Activated naive CD4-positive, alpha-beta T cell treated with anti-CD3 and anti-CD28 coated beads, Interleukin-2, amount 10 ng/mL, durations not matched to agents 7 days and 5 days (primary cell): ENCODE measurements around the gene LCK.
"Not testable (repeated sequence)": the region's sequence is repeated elsewhere in the genome, so short reads cannot be mapped to it uniquely, and the experiment has no call there.

ENCODE experiments used
- CTCF ChIA-PET: fragments of 350-600 bp; sonication (Branson Sonifier 250); formaldehyde crosslinking; loops from one replicate; lab custom pipeline; 2021; ENCODE audit warnings: antibody characterized with exemption; lab: Charles Lee
- DNase-seq: peaks from one replicate; pipeline ENCODE4 v3.0.0-alpha.2; 2020
- H3K27ac Mint-ChIP-seq: one replicate; pipeline ENCODE4 v1.8.0; 2021; ENCODE audit warnings: mild to moderate bottlenecking, moderate library complexity, mixed read lengths
- H3K27me3 Mint-ChIP-seq: one replicate; pipeline ENCODE4 v1.8.0; 2021; ENCODE audit warnings: mild to moderate bottlenecking, mixed read lengths
- H3K36me3 Mint-ChIP-seq: one replicate; pipeline ENCODE4 v1.8.0; 2021; ENCODE audit warnings: mixed read lengths
- H3K4me1 Mint-ChIP-seq: one replicate; pipeline ENCODE4 v1.8.0; 2021; ENCODE audit warnings: mixed read lengths
- H3K4me3 Mint-ChIP-seq: one replicate; pipeline ENCODE4 v1.8.0; 2021; ENCODE audit warnings: mild to moderate bottlenecking, moderate library complexity, mixed read lengths
- H3K9me3 Mint-ChIP-seq: one replicate; pipeline ENCODE4 v1.8.0; 2021; ENCODE audit warnings: mixed read lengths

The LCK gene

GRCh38 chr1:32272557-32273390 lies 21.7 kb downstream of the LCK start:
- peak overlapping the region; percentile 70 for H3K4me3 Mint-ChIP-seq
- peak; percentile 45 for DNase-seq
- H3K27ac Mint-ChIP-seq: peak overlapping the region; percentile 90
- H3K9me3 Mint-ChIP-seq: no peaks in the 10 kb centered on the region
- CTCF ChIA-PET: interaction anchor here (1.1 to 4.7 kb wide), 3 partner anchors 11 to 80 kb away, joined by 3 to 16 read pairs (median 3); partner anchors contain the start of genes FAM167B and LCK
- H3K27me3 Mint-ChIP-seq: peaks cover 5% of the 10 kb centered on the region
- peaks cover 63% of the 10 kb centered on the region for H3K4me1 Mint-ChIP-seq
- peaks cover 67% of the 10 kb centered on the region for H3K36me3 Mint-ChIP-seq

GRCh38 chr1:32273391-32274208 lies 22.5 kb downstream of the LCK start:
- CTCF ChIA-PET: interaction anchor here (4.7 kb wide), 1 partner anchor 25 kb away, joined by 16 read pairs; the partner anchor contains the start of genes FAM167B and LCK
- peaks cover 5% of the 10 kb centered on the region for H3K27me3 Mint-ChIP-seq
- H3K36me3 Mint-ChIP-seq: peaks cover 73% of the 10 kb centered on the region
- peak overlapping the region; percentile 70 for H3K4me3 Mint-ChIP-seq
- peak; percentile 88 for DNase-seq
- no peaks in the 10 kb centered on the region for H3K9me3 Mint-ChIP-seq
- H3K4me1 Mint-ChIP-seq: peaks cover 65% of the 10 kb centered on the region
- peak overlapping the region; percentile 90 for H3K27ac Mint-ChIP-seq

GRCh38 chr1:32274646-32275340 lies 23.7 kb downstream of the LCK start:
- CTCF ChIA-PET: interaction anchor here (1.6 to 4.7 kb wide), 2 partner anchors 26 to 59 kb away, joined by 6 to 16 read pairs; partner anchors contain the start of genes FAM167B and LCK
- H3K36me3 Mint-ChIP-seq: peaks cover 83% of the 10 kb centered on the region
- DNase-seq: no peak

GRCh38 chr1:32275424-32275823 lies 24.4 kb downstream of the LCK start:
- H3K36me3 Mint-ChIP-seq: peaks cover 86% of the 10 kb centered on the region
- DNase-seq: no peak
- H3K4me1 Mint-ChIP-seq: peaks cover 52% of the 10 kb centered on the region
- H3K27ac Mint-ChIP-seq: peak overlapping the region; percentile 90
- CTCF ChIA-PET: interaction anchor here (1.6 to 4.7 kb wide), 2 partner anchors 26 to 59 kb away, joined by 6 to 16 read pairs; partner anchors contain the start of genes FAM167B and LCK
- peak overlapping the region; percentile 3 for H3K4me3 Mint-ChIP-seq
- H3K9me3 Mint-ChIP-seq: no peaks in the 10 kb centered on the region
- peaks cover 5% of the 10 kb centered on the region for H3K27me3 Mint-ChIP-seq

More at GRCh38 chr1:32274646-32275340, 23.7 kb downstream of the LCK start:
- peaks cover 5% of the 10 kb centered on the region for H3K27me3 Mint-ChIP-seq
- H3K4me1 Mint-ChIP-seq: peaks cover 54% of the 10 kb centered on the region
- H3K9me3 Mint-ChIP-seq: no peaks in the 10 kb centered on the region
- H3K4me3 Mint-ChIP-seq: peak overlapping the region; percentile 70
- peak overlapping the region; percentile 90 for H3K27ac Mint-ChIP-seq

- DNase-seq: no peak
- H3K27me3 Mint-ChIP-seq: peaks cover 5% of the 10 kb centered on the region
- H3K27ac Mint-ChIP-seq: no peak overlapping the region
- H3K36me3 Mint-ChIP-seq: peaks cover 85% of the 10 kb centered on the region
- no peak overlapping the region for H3K4me3 Mint-ChIP-seq
- H3K4me1 Mint-ChIP-seq: peaks cover 48% of the 10 kb centered on the region
- CTCF ChIA-PET: interaction anchor here (0.6 to 4.7 kb wide), 3 partner anchors 27 to 61 kb away, joined by 3 to 16 read pairs (median 3); partner anchors contain the start of genes FAM167B and LCK
- H3K9me3 Mint-ChIP-seq: no peaks in the 10 kb centered on the region
These were observed 25.1 kb downstream of the LCK start for GRCh38 chr1:32276032-32276782.

- CTCF ChIA-PET, DNase-seq, H3K9me3 Mint-ChIP-seq, H3K27me3 Mint-ChIP-seq, H3K4me3 Mint-ChIP-seq, H3K27ac Mint-ChIP-seq, H3K4me1 Mint-ChIP-seq: not testable (repeated sequence)
- peaks cover 37% of the 10 kb centered on the region for H3K36me3 Mint-ChIP-seq
These were observed 33.7 kb downstream of the LCK start for GRCh38 chr1:32284777-32285176.

GRCh38 chr1:32285658-32286057 lies 34.6 kb downstream of the LCK start:
- Mint-ChIP-seq H3K27me3 (no peaks in the 10 kb centered on the region), H3K4me3 (no peak overlapping the region), H3K9me3 (no peaks in the 10 kb centered on the region), H3K4me1 (peaks cover 8% of the 10 kb centered on the region), H3K27ac (peak overlapping the region; percentile 47), H3K36me3 (peaks cover 29% of the 10 kb centered on the region)
- CTCF ChIA-PET: no interaction called here
- no peak for DNase-seq

GRCh38 chr1:32286763-32287162 lies 35.7 kb downstream of the LCK start:
- no peaks in the 10 kb centered on the region for H3K9me3 Mint-ChIP-seq
- CTCF ChIA-PET: interaction anchor here (1.2 kb wide), 1 partner anchor 70 kb away, joined by 3 read pairs; no protein-coding TSS in a partner anchor
- DNase-seq: no peak
- peaks cover 24% of the 10 kb centered on the region for H3K36me3 Mint-ChIP-seq
- H3K4me3 Mint-ChIP-seq: no peak overlapping the region
- H3K27ac Mint-ChIP-seq: peak overlapping the region; percentile 64
- peaks cover 16% of the 10 kb centered on the region for H3K4me1 Mint-ChIP-seq
- peaks cover 2% of the 10 kb centered on the region for H3K27me3 Mint-ChIP-seq

- Mint-ChIP-seq H3K4me3 (no peak overlapping the region), H3K27me3 (peaks cover 9% of the 10 kb centered on the region), H3K27ac (no peak overlapping the region), H3K9me3 (no peaks in the 10 kb centered on the region), H3K4me1 (peaks cover 35% of the 10 kb centered on the region), H3K36me3 (peaks cover 29% of the 10 kb centered on the region)
- CTCF ChIA-PET: interaction anchor here (1.5 to 3.0 kb wide), 2 partner anchors 41 to 73 kb away, joined by 5 to 14 read pairs; no protein-coding TSS in a partner anchor
- no peak for DNase-seq
These were observed 38.2 kb downstream of the LCK start for GRCh38 chr1:32289256-32289655.

- H3K9me3 Mint-ChIP-seq: no peaks in the 10 kb centered on the region
- peak overlapping the region; percentile 100 for H3K4me3 Mint-ChIP-seq
- H3K27me3 Mint-ChIP-seq: peaks cover 9% of the 10 kb centered on the region
- peak overlapping the region; percentile 95 for H3K27ac Mint-ChIP-seq
- DNase-seq: no peak
- peaks cover 24% of the 10 kb centered on the region for H3K36me3 Mint-ChIP-seq
- CTCF ChIA-PET: interaction anchor here (0.9 to 3.0 kb wide), 9 partner anchors 12 to 103 kb away, joined by 3 to 14 read pairs (median 4); partner anchors contain the start of gene BSDC1
- peaks cover 51% of the 10 kb centered on the region for H3K4me1 Mint-ChIP-seq
These were observed 40.2 kb downstream of the LCK start for GRCh38 chr1:32291145-32291707.

- Mint-ChIP-seq H3K4me3 (peak within 1 kb of the TSS; percentile 100), H3K27me3 (peaks cover 9% of the 10 kb centered on the region), H3K27ac (peak within 1 kb of the TSS; percentile 95), H3K4me1 (peaks cover 55% of the 10 kb centered on the region), H3K9me3 (no peaks in the 10 kb centered on the region), H3K36me3 (peaks cover 25% of the 10 kb centered on the region)
- peak; percentile 97 for DNase-seq
- CTCF ChIA-PET: interaction anchor here (0.9 to 2.9 kb wide), 6 partner anchors 12 to 76 kb away, joined by 3 to 12 read pairs (median 6); no protein-coding TSS in a partner anchor
These were observed 40.9 kb downstream of the LCK start, which contains the start of gene HDAC1 for GRCh38 chr1:32291708-32292538. TSS of gene HDAC1 (plus strand) at chr1:32292083. CDS start at chr1:32292170, 87 bp downstream.

GRCh38 chr1:32298211-32298610 lies 47.1 kb downstream of the LCK start:
- Mint-ChIP-seq H3K4me1 (peaks cover 61% of the 10 kb centered on the region), H3K36me3 (peaks cover 39% of the 10 kb centered on the region)
- H3K9me3 Mint-ChIP-seq, H3K27me3 Mint-ChIP-seq, H3K27ac Mint-ChIP-seq, H3K4me3 Mint-ChIP-seq, CTCF ChIA-PET, DNase-seq: not testable (repeated sequence)
